Activated T-helper 2 cell treated with anti-CD3 and anti-CD28 coated beads, Interferon-gamma antibody, Interleukin-2, Interleukin-4, amounts not matched to agents 10 μg/mL and 5 μg/mL and 100 μg/mL, durations not matched to agents 14 hours and 24 hours and 36 hours (primary cell): Measurements from ENCODE around the gene PRDM10. TPM values are rescaled to one million over a fixed set of nuclear protein-coding genes. Genes with fewer than 3 reads are reported as not detected.
"Not testable (repeated sequence)": the region's sequence is repeated elsewhere in the genome, so short reads cannot be mapped to it uniquely, and the experiment has no call there.

Experiments used
- DNase-seq: peaks from one replicate; pipeline ENCODE4 v3.0.0; 2021; ENCODE audit warnings: low spot score
- H3K27ac Mint-ChIP-seq: one replicate; pipeline ENCODE4 v1.8.0; 2021; ENCODE audit warnings: mixed read lengths
- H3K27me3 Mint-ChIP-seq: one replicate; pipeline ENCODE4 v1.8.0; 2021; ENCODE audit warnings: low read depth, mixed read lengths
- H3K36me3 Mint-ChIP-seq: one replicate; pipeline ENCODE4 v1.8.0; 2021; ENCODE audit warnings: low read depth, mixed read lengths
- H3K4me1 Mint-ChIP-seq: one replicate; pipeline ENCODE4 v1.8.0; 2021; ENCODE audit warnings: low read depth, mixed read lengths
- H3K4me3 Mint-ChIP-seq: one replicate; pipeline ENCODE4 v1.8.0; 2021; ENCODE audit warnings: low read depth, mild to moderate bottlenecking, moderate library complexity, mixed read lengths
- H3K9me3 Mint-ChIP-seq: one replicate; pipeline ENCODE4 v1.8.0; 2021; ENCODE audit warnings: mixed read lengths
- intact Hi-C: fragments of 100-400 bp; cut with micrococcal nuclease; formaldehyde crosslinking; loops from one replicate; pipeline ENCODE4 v1.15.1; 2023
- total RNA-seq: library from RNA; stranded (reverse); gene quantifications from 2 replicates; pipeline ENCODE4 v1.2.3, GENCODE V29; 2022

PRDM10 gene
- total RNA-seq, 1 donor from 2014 or later, result 15.5 TPM

GRCh38 chr11:130031056-130031455, 28.4 kb upstream of the PRDM10 start:
- no peak overlapping the region for H3K4me3 Mint-ChIP-seq
- intact Hi-C loops, result no loop called here
- H3K27me3 Mint-ChIP-seq, result peaks cover 9% of the 10 kb centered on the region
- H3K4me1 Mint-ChIP-seq, result no peaks in the 10 kb centered on the region
- no peaks in the 10 kb centered on the region for H3K9me3 Mint-ChIP-seq
- no peak overlapping the region for H3K27ac Mint-ChIP-seq
- no peak for DNase-seq
- no peaks in the 10 kb centered on the region for H3K36me3 Mint-ChIP-seq

GRCh38 chr11:130029137-130029536, 26.5 kb upstream of the PRDM10 start:
- H3K4me1 Mint-ChIP-seq, result no peaks in the 10 kb centered on the region
- H3K4me3 Mint-ChIP-seq, result no peak overlapping the region
- DNase-seq, result no peak
- intact Hi-C loops, result no loop called here
- H3K27me3 Mint-ChIP-seq, result peaks cover 4% of the 10 kb centered on the region
- H3K9me3 Mint-ChIP-seq, result no peaks in the 10 kb centered on the region
- H3K36me3 Mint-ChIP-seq, result no peaks in the 10 kb centered on the region
- H3K27ac Mint-ChIP-seq, result no peak overlapping the region

GRCh38 chr11:130025371-130025770, 22.7 kb upstream of the PRDM10 start:
- Mint-ChIP-seq H3K4me3 (no peak overlapping the region), H3K9me3 (no peaks in the 10 kb centered on the region), H3K27me3 (peaks cover 2% of the 10 kb centered on the region), H3K4me1 (no peaks in the 10 kb centered on the region), H3K27ac (no peak overlapping the region), H3K36me3 (no peaks in the 10 kb centered on the region)
- intact Hi-C loops, result no loop called here
- DNase-seq, result no peak

- intact Hi-C loops, result no loop called here
- no peaks in the 10 kb centered on the region for H3K9me3 Mint-ChIP-seq
- no peak overlapping the region for H3K4me3 Mint-ChIP-seq
- peaks cover 2% of the 10 kb centered on the region for H3K27me3 Mint-ChIP-seq
- no peak for DNase-seq
- H3K4me1 Mint-ChIP-seq, result no peaks in the 10 kb centered on the region
- H3K27ac Mint-ChIP-seq, result no peak overlapping the region
- no peaks in the 10 kb centered on the region for H3K36me3 Mint-ChIP-seq
Observed at GRCh38 chr11:130024361-130024760, 21.7 kb upstream of the PRDM10 start.

GRCh38 chr11:130023204-130023603, 20.6 kb upstream of the PRDM10 start:
- intact Hi-C loops, result no loop called here
- Mint-ChIP-seq H3K27ac (no peak overlapping the region), H3K27me3 (peaks cover 2% of the 10 kb centered on the region), H3K36me3 (no peaks in the 10 kb centered on the region), H3K4me3 (no peak overlapping the region), H3K4me1 (no peaks in the 10 kb centered on the region), H3K9me3 (no peaks in the 10 kb centered on the region)
- no peak for DNase-seq

- H3K9me3 Mint-ChIP-seq, result no peaks in the 10 kb centered on the region
- no peak overlapping the region for H3K4me3 Mint-ChIP-seq
- peaks cover 2% of the 10 kb centered on the region for H3K27me3 Mint-ChIP-seq
- DNase-seq, result no peak
- H3K4me1 Mint-ChIP-seq, result no peaks in the 10 kb centered on the region
- intact Hi-C loops, result no loop called here
- H3K27ac Mint-ChIP-seq, result no peak overlapping the region
- H3K36me3 Mint-ChIP-seq, result no peaks in the 10 kb centered on the region
Observed at GRCh38 chr11:130022799-130023198, 20.2 kb upstream of the PRDM10 start.

- intact Hi-C loops, H3K27me3 Mint-ChIP-seq: not testable (repeated sequence)
Observed at GRCh38 chr11:130021606-130022005, 19.0 kb upstream of the PRDM10 start.

GRCh38 chr11:130020323-130020722, 17.7 kb upstream of the PRDM10 start:
- Mint-ChIP-seq H3K36me3 (no peaks in the 10 kb centered on the region), H3K4me1 (no peaks in the 10 kb centered on the region), H3K27me3 (peaks cover 4% of the 10 kb centered on the region), H3K9me3 (peaks cover 4% of the 10 kb centered on the region), H3K27ac (no peak overlapping the region), H3K4me3 (no peak overlapping the region)
- DNase-seq, result no peak
- intact Hi-C loops, result no loop called here

More at GRCh38 chr11:130021606-130022005, 19.0 kb upstream of the PRDM10 start:
- not testable (repeated sequence) for H3K4me3 Mint-ChIP-seq, H3K4me1 Mint-ChIP-seq, H3K36me3 Mint-ChIP-seq, H3K9me3 Mint-ChIP-seq, H3K27ac Mint-ChIP-seq, DNase-seq

- H3K4me3 Mint-ChIP-seq, DNase-seq, H3K36me3 Mint-ChIP-seq, H3K4me1 Mint-ChIP-seq, H3K9me3 Mint-ChIP-seq, intact Hi-C loops, H3K27me3 Mint-ChIP-seq, H3K27ac Mint-ChIP-seq: not testable (repeated sequence)
Observed at GRCh38 chr11:130015846-130016245, 13.2 kb upstream of the PRDM10 start.

GRCh38 chr11:130008326-130008725, 5.7 kb upstream of the PRDM10 start:
- H3K36me3 Mint-ChIP-seq, result peaks cover 3% of the 10 kb centered on the region
- no peak overlapping the region for H3K4me3 Mint-ChIP-seq
- DNase-seq, result no peak
- no peak overlapping the region for H3K27ac Mint-ChIP-seq
- peaks cover 8% of the 10 kb centered on the region for H3K4me1 Mint-ChIP-seq
- H3K27me3 Mint-ChIP-seq, result peaks cover 16% of the 10 kb centered on the region
- H3K9me3 Mint-ChIP-seq, result no peaks in the 10 kb centered on the region
- intact Hi-C loops, result no loop called here

GRCh38 chr11:130006929-130007328, 4.3 kb upstream of the PRDM10 start:
- Mint-ChIP-seq H3K27ac (no peak overlapping the region), H3K27me3 (peaks cover 16% of the 10 kb centered on the region), H3K4me1 (peaks cover 8% of the 10 kb centered on the region), H3K9me3 (no peaks in the 10 kb centered on the region), H3K4me3 (no peak overlapping the region), H3K36me3 (peaks cover 3% of the 10 kb centered on the region)
- intact Hi-C loops, result no loop called here
- DNase-seq, result no peak

GRCh38 chr11:130003717-130004001, 1.0 kb upstream of the PRDM10 start:
- Mint-ChIP-seq H3K36me3 (peaks cover 16% of the 10 kb centered on the region), H3K4me1 (peaks cover 26% of the 10 kb centered on the region), H3K4me3 (peak overlapping the region; percentile 84), H3K9me3 (no peaks in the 10 kb centered on the region), H3K27me3 (peaks cover 11% of the 10 kb centered on the region), H3K27ac (peak overlapping the region; percentile 88)
- DNase-seq, result no peak
- intact Hi-C loops, result loop anchor here (1.0 to 2.0 kb wide), 4 partner anchors 43 to 311 kb away; partner anchors contain the start of gene ZBTB44

- intact Hi-C loops, result loop anchor here (1.0 to 2.0 kb wide), 6 partner anchors 43 to 311 kb away; partner anchors contain the start of genes APLP2, NFRKB and ZBTB44
Observed at GRCh38 chr11:130002846-130003716, 446 bp upstream of the PRDM10 start.

More at GRCh38 chr11:130002846-130003716, 446 bp upstream of the PRDM10 start:
- DNase-seq, result peak; percentile 90
- peaks cover 30% of the 10 kb centered on the region for H3K4me1 Mint-ChIP-seq
- H3K9me3 Mint-ChIP-seq, result no peaks in the 10 kb centered on the region
- H3K36me3 Mint-ChIP-seq, result peaks cover 16% of the 10 kb centered on the region
- peak overlapping the region; percentile 100 for H3K27ac Mint-ChIP-seq
- peaks cover 6% of the 10 kb centered on the region for H3K27me3 Mint-ChIP-seq
- H3K4me3 Mint-ChIP-seq, result peak overlapping the region; percentile 98
